GM12878 (cell line): ENCODE results near the gene ZNF177. TPM values are rescaled to one million over a fixed set of nuclear protein-coding genes. Genes with fewer than 3 reads are reported as not detected.

Source experiments
- BCLAF1 ChIP-seq: fragments of 450-650 bp; IDR thresholded peaks from 2 replicates; pipeline ENCODE4 v1.6.1; 2017; ENCODE audit warnings: antibody characterized with exemption, mild to moderate bottlenecking, moderate library complexity
- CBFB ChIP-seq: IDR thresholded peaks from 2 replicates; pipeline ENCODE4 v1.6.1; 2016; ENCODE audit warnings: antibody characterized with exemption, low read depth
- FOXM1 ChIP-seq: IDR thresholded peaks from 2 replicates; pipeline ENCODE4 v1.6.1; 2012; ENCODE audit warnings: low read depth, mild to moderate bottlenecking, inconsistent platforms, low read length, moderate library complexity
- GABPA ChIP-seq: IDR thresholded peaks from 2 replicates; pipeline ENCODE4 v1.6.1; 2014; ENCODE audit warnings: antibody characterized with exemption, low read depth, mild to moderate bottlenecking, inconsistent platforms
- IKZF1 ChIP-seq: fragments of 450-650 bp; conservative IDR thresholded peaks from 2 replicates; pipeline ENCODE4 v1.6.1; 2017; ENCODE audit warnings: antibody characterized with exemption, mild to moderate bottlenecking
- MEF2A ChIP-seq: IDR thresholded peaks from 2 replicates; pipeline ENCODE4 v1.6.1; 2011; ENCODE audit warnings: low read depth, mild to moderate bottlenecking, low read length, moderate library complexity; ENCODE audit not compliant: insufficient read depth
- NR2C1 ChIP-seq: fragments of 450-650 bp; IDR thresholded peaks from 2 replicates; pipeline ENCODE4 v1.6.1; 2017; ENCODE audit warnings: antibody characterized with exemption, mild to moderate bottlenecking, moderate library complexity
- RBBP5 ChIP-seq: fragments of 200-600 bp; sonication (generic); conservative IDR thresholded peaks from 2 replicates; pipeline ENCODE4 v1.6.1; 2016
- RCOR1 ChIP-seq: conservative IDR thresholded peaks from 2 replicates; pipeline ENCODE4 v1.6.1; 2012; ENCODE audit warnings: low read depth, low read length, improper control_type of control experiment
- RELB ChIP-seq: fragments of 450-650 bp; IDR thresholded peaks from 2 replicates; pipeline ENCODE4 v1.6.1; 2017; ENCODE audit warnings: low read depth, mild to moderate bottlenecking, moderate library complexity
- TBL1XR1 ChIP-seq: IDR thresholded peaks from 2 replicates; pipeline ENCODE4 v1.6.1; 2012; ENCODE audit warnings: low read depth, low read length, improper control_type of control experiment
- polyA plus RNA-seq, 11 experiments: library from polyadenylated mRNA; depleted of rRNA in 4 of 11; unstranded in 6 of 11; stranded (reverse) in 5 of 11; fragments of >200 nt; fragmentation: Nextera tagmentation in 4 of 11; fragmentation: Illumina TruSeq in 1 of 11; extraction: Ambion mirVana in 4 of 11; extraction: Trizol in 1 of 11; gene quantifications; 1 replicate in 1 of 11; 2 replicates in 10 of 11; pipeline versions ENCODE4 v1.2.1 to v1.2.3, GENCODE V29; 2011 to 2016; ENCODE audit warnings: inconsistent platforms in 2 of 11, missing spikeins in 2 of 11, low read depth in 1 of 11
- total RNA-seq, 4 experiments: library from RNA; depleted of rRNA in 3 of 4; stranded (reverse); fragments of >200 nt in 3 of 4; fragmentation: Illumina TruSeq in 1 of 4; extraction: Trizol in 1 of 4; gene quantifications; 2 replicates each; pipeline versions ENCODE4 v1.2.1 to v1.2.3, GENCODE V29; 2013 to 2021

The ZNF177 gene
- total and polyA plus RNA-seq, 10 of the 15 experiments (the other 5 are each of a cell fraction or from before 2014, with no cell fraction given): 0.05 to 0.98 (median 0.31) TPM; not detected in 1

GRCh38 chr19:9430444-9430843 is 67.6 kb downstream of the ZNF177 start (continued):
- no peak for TF ChIP-seq RELB
- no peak for TF ChIP-seq NR2C1
- no peak for TF ChIP-seq BCLAF1
- TF ChIP-seq TBL1XR1: no peak
- no peak for TF ChIP-seq MEF2A
- no peak for TF ChIP-seq GABPA
- TF ChIP-seq RBBP5: no peak
- TF ChIP-seq FOXM1: no peak
- no peak for TF ChIP-seq CBFB
- no peak for TF ChIP-seq RCOR1
- no peak for TF ChIP-seq IKZF1
- TF ChIP-seq, all 136 proteins: peak for 0
